Lung (tissue), 12 donors: ENCODE data around the gene UGT2B17. TPM values are rescaled to one million over a fixed set of nuclear protein-coding genes. Genes with fewer than 3 reads are reported as not detected.
"Not testable (repeated sequence)": the region's sequence is repeated elsewhere in the genome, so short reads cannot be mapped to it uniquely, and the experiment has no call there.

Experiments used
- ATAC-seq: fragments of 200-7000 bp; cut with Tn5 transposase; one replicate; pipeline ENCODE4 v1.9.1; 2020; ENCODE audit warnings: moderate number of reproducible peaks; ENCODE audit not compliant: insufficient read depth, low FRiP score
- DNase-seq, 3 donors: peaks; one replicate each; pipeline ENCODE4 v3.0.0-alpha.2; 2013 to 2017
- H3K27ac ChIP-seq, 2 donors: one replicate each; pipeline ENCODE4 v1.5.1; 2013; ENCODE audit warnings: mild to moderate bottlenecking in 2 of 2, moderate library complexity in 2 of 2, control low read depth in 1 of 2, inconsistent platforms in 1 of 2, low read depth in 1 of 2, low read length in 1 of 2
- H3K27me3 ChIP-seq, 3 donors: one replicate each; pipeline ENCODE4 v1.5.1; 2013; ENCODE audit warnings: low read length in 2 of 3; ENCODE audit not compliant: control insufficient read depth in 3 of 3, insufficient read depth in 3 of 3
- H3K36me3 ChIP-seq, 4 donors: one replicate each; pipeline ENCODE4 v1.5.1; 2013; ENCODE audit warnings: low read length in 4 of 4, mild to moderate bottlenecking in 1 of 4, moderate library complexity in 1 of 4; ENCODE audit not compliant: control insufficient read depth in 4 of 4, insufficient read depth in 4 of 4
- H3K4me1 ChIP-seq, 5 donors: one replicate each; pipeline ENCODE4 v1.5.1; 2013; ENCODE audit warnings: low read length in 5 of 5, mild to moderate bottlenecking in 2 of 5, moderate library complexity in 1 of 5; ENCODE audit not compliant: control insufficient read depth in 5 of 5, insufficient read depth in 5 of 5
- H3K4me3 ChIP-seq: one replicate; pipeline ENCODE4 v1.5.1; 2013; ENCODE audit warnings: mild to moderate bottlenecking, control low read depth, moderate library complexity
- H3K9ac ChIP-seq, 2 donors: one replicate each; pipeline ENCODE4 v1.5.1; 2013; ENCODE audit warnings: low read length in 2 of 2, control low read depth in 1 of 2; ENCODE audit not compliant: insufficient read depth in 1 of 2
- H3K9me3 ChIP-seq, 4 donors: one replicate each; pipeline ENCODE4 v1.5.1; 2013; ENCODE audit warnings: low read length in 3 of 4, mild to moderate bottlenecking in 1 of 4, moderate library complexity in 1 of 4; ENCODE audit not compliant: control insufficient read depth in 4 of 4, insufficient read depth in 3 of 4
- CTCF ChIP-seq: IDR thresholded peaks from 2 replicates; pipeline ENCODE4 v1.5.1; 2012; ENCODE audit warnings: mild to moderate bottlenecking; ENCODE audit errors: control extremely low read depth, extremely low read depth
- WGBS, 2 donors: extraction: QIAGEN DNeasy Blood & Tissue Kit; methylation state at CpG; one replicate each; pipeline ENCODE4 v1.1.7; 2013; 5-methylcytosine and 5-hydroxymethylcytosine counted together
- polyA plus RNA-seq, 2 donors: library from polyadenylated mRNA; stranded (reverse); fragments of 200-250 nt; gene quantifications; one replicate each; pipeline ENCODE4 v1.2.1, GENCODE V29; 2013
- total RNA-seq, 2 donors: library from RNA; depleted of rRNA in 1 of 2; stranded (reverse); fragments of >200 nt in 1 of 2; gene quantifications; one replicate each; pipeline ENCODE4 v1.2.1, GENCODE V29; 2014 to 2021
- donor health status: control.
- donor health status: control.
- donor health status: Bipolar disorder and iron deficiency.
- donor health status: healthy.
- donor health status: DM: yes; HTN: yes; CAD: no.

UGT2B17 gene
- total and polyA plus RNA-seq, 4 donors, result 0.08 to 0.46 (median 0.33) TPM; not detected in 1

DNA sequence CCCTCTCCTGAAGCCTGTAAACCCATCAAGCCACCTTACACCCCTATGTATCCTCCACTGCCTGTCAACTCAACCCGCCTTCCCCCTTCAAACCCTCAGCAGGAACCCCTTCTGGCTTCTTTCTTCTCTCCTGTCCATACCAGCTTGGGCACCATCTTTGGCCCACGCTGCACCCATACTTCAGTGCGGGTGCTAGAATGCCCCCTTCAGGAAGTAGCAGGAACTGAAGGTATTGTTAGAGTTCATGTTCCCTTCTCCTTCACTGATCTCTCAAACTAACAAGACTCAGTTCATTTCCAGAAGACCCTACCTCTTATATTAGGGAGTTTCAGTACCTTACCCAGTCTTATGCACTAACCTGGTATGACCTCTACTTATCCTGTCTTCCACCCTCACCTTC is 1.5 kb upstream of the UGT2B17 start:
- Histone ChIP-seq H3K36me3 (no peaks in the 10 kb centered on the region), H3K27me3 (no peaks in the 10 kb centered on the region), H3K9ac (no peak overlapping the region), H3K4me3 (no peak overlapping the region), H3K27ac (no peak overlapping the region), H3K4me1 (no peaks in the 10 kb centered on the region), H3K9me3 (no peaks in the 10 kb centered on the region)
- no peak for ATAC-seq
- TF ChIP-seq CTCF, result no peak
- WGBS, 2 donors, result 93 to 95% methylated on average over 3 of the region's 3 CpGs
- DNase-seq, result no peak

DNA sequence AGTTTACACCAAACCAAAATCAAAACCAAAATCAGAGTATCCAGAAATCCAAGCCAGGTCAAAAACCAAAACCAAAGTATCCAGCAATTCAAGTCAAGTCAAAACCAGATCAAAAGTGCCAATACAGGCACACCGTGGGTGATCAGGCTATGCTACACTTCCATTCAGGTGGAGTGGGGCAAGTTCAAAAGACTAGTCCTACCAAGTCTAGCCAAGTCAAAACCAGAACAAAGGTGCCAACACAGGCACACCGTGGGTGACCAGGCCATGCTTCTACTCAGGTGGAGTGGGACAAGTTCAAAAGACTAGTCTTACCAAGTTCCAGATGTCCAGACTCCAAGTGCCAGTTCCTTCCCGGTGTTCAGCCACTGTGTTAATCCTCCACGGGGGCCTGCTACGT is 486 bp downstream of the UGT2B17 start:
- not testable (repeated sequence) for H3K4me3 ChIP-seq, H3K36me3 ChIP-seq, H3K27me3 ChIP-seq, DNase-seq, ATAC-seq, H3K27ac ChIP-seq, H3K4me1 ChIP-seq, H3K9ac ChIP-seq, H3K9me3 ChIP-seq
- WGBS, 2 donors, result 84 to 92% methylated on average over 5 of the region's 5 CpGs

DNA sequence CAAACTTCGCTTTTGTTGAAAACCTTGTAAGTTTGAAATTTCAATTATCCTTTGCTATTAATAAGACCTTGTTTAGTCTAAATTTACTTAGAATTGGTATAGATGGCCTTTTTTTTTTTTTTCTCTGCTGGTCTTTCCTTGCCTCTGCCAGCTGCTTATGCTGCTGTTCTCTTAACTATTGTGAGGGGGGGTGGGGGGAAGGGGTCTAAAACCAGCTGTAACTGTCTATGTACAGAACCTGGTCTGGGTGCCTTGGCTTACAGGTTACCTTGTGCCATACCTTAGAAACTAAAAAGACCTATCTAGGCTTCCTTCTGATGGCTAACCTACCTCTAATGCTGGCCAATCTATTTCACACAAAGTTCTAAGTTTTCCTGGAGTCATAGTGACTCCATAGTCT is 1.0 kb downstream of the UGT2B17 start:
- no peak overlapping the region for H3K4me3 ChIP-seq
- H3K27me3 ChIP-seq, result no peaks in the 10 kb centered on the region

DNA sequence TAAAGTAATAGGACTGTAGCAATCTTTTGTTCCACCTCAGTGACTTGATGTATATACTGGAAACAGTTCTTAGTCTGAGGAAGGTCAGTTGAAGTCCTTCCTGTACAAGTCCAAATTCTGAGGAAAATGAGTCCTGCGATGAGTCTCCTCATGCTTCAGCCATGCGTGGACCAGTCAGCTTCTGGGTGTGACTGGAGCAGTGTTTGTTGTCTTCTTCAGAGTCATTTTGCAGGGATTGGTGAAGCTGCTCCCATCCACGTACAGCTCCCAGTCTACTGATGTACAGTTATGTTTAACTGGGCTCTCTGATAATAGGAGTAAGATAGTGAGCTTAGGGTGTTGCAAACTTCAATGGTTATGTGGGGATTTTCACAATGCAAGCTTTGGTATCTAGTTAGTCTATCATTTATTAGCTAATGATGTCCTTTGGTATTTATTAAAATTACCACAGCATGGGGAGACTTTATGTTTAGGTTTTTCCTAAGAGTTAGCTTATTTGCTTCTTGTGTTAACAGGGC is 3.4 kb downstream of the UGT2B17 start:
- 90 to 92% methylated on average over 3 of the region's 3 CpGs for WGBS, 2 donors
- Histone ChIP-seq H3K27ac (no peak overlapping the region), H3K4me3 (no peak overlapping the region), H3K9ac (no peak overlapping the region), H3K27me3 (no peaks in the 10 kb centered on the region), H3K9me3 (no peaks in the 10 kb centered on the region), H3K4me1 (no peaks in the 10 kb centered on the region), H3K36me3 (no peaks in the 10 kb centered on the region)
- TF ChIP-seq CTCF, result no peak
- ATAC-seq (no peak), DNase-seq (no peak)

More for the DNA sequence above, 1.0 kb downstream of the UGT2B17 start:
- DNase-seq (no peak), ATAC-seq (no peak)
- Histone ChIP-seq H3K4me1 (no peaks in the 10 kb centered on the region), H3K9ac (no peak overlapping the region), H3K9me3 (no peaks in the 10 kb centered on the region), H3K36me3 (no peaks in the 10 kb centered on the region), H3K27ac (no peak overlapping the region)
- WGBS, 2 donors, result 95 to 97% methylated on average over 1 of the region's 1 CpG
- TF ChIP-seq CTCF, result no peak
